Measurements from ENCODE around the gene BNC1.

GRCh38 chr15:83250781-83251180 lies 33.7 kb downstream of the BNC1 start:
- no peak for TF ChIP-seq EZH2phosphoT487 (IDR thresholded peaks at IDR 0.05; ENCODE audit: insufficient read depth, low read depth)
- TF ChIP-seq EZH2 (IDR thresholded peaks at IDR 0.05; ENCODE audit: insufficient read depth, poor library complexity, severe bottlenecking): no peak
